Medulla oblongata (tissue), 1 donor: Measurements from ENCODE around the gene MYOM3.

Source experiments
- DNase-seq: peaks from one replicate; pipeline ENCODE4 v3.0.0-alpha.2; 2015; ENCODE audit errors: extremely low spot score

The MYOM3 gene

GRCh38 chr1:24114753-24115152 lies 2.8 kb upstream of the MYOM3 start:
- no peak for DNase-seq

GRCh38 chr1:24113641-24114033 lies 1.7 kb upstream of the MYOM3 start:
- DNase-seq, result no peak

GRCh38 chr1:24111262-24111995 lies 506 bp downstream of the MYOM3 start:
- DNase-seq, result no peak

GRCh38 chr1:24110642-24111261 lies 1.2 kb downstream of the MYOM3 start:
- no peak for DNase-seq

GRCh38 chr1:24109686-24110475 lies 2.1 kb downstream of the MYOM3 start:
- DNase-seq, result no peak

- no peak for DNase-seq
These were observed 2.8 kb downstream of the MYOM3 start for GRCh38 chr1:24109166-24109483.

- DNase-seq, result no peak
These were observed 3.4 kb downstream of the MYOM3 start for GRCh38 chr1:24108334-24109165.

GRCh38 chr1:24107462-24108138 lies 4.3 kb downstream of the MYOM3 start:
- DNase-seq, result no peak

- DNase-seq, result no peak
These were observed 6.4 kb downstream of the MYOM3 start for GRCh38 chr1:24105368-24106160.

- no peak for DNase-seq
These were observed 7.1 kb downstream of the MYOM3 start for GRCh38 chr1:24104854-24105253.

GRCh38 chr1:24103879-24104278 lies 8.1 kb downstream of the MYOM3 start:
- no peak for DNase-seq

GRCh38 chr1:24103408-24103807 lies 8.5 kb downstream of the MYOM3 start:
- no peak for DNase-seq

GRCh38 chr1:24102961-24103360 lies 9.0 kb downstream of the MYOM3 start:
- DNase-seq, result no peak

- no peak for DNase-seq
These were observed 9.9 kb downstream of the MYOM3 start for GRCh38 chr1:24101796-24102586.

- no peak for DNase-seq
These were observed 10.8 kb downstream of the MYOM3 start for GRCh38 chr1:24100945-24101737.

- DNase-seq, result no peak
These were observed 12.8 kb downstream of the MYOM3 start for GRCh38 chr1:24098943-24099638.

GRCh38 chr1:24098102-24098501 lies 13.8 kb downstream of the MYOM3 start:
- DNase-seq, result no peak

- no peak for DNase-seq
These were observed 14.3 kb downstream of the MYOM3 start for GRCh38 chr1:24097663-24098062.
